ENCODE results near the gene SLC38A10.

- no peak for TF ChIP-seq CTCF (IDR thresholded peaks at IDR 0.05; ENCODE audit: poor library complexity, severe bottlenecking)
- TF ChIP-seq TAF1 (IDR thresholded peaks at IDR 0.05; ENCODE audit: low read depth), result no peak
- no peak for TF ChIP-seq REST (IDR thresholded peaks at IDR 0.05; ENCODE audit: borderline replicate concordance)
Observed at GRCh38 chr17:81317961-81318605, 23.0 kb upstream of the SLC38A10 start.
